Activated CD4-positive, alpha-beta memory T cell treated with anti-CD3 and anti-CD28 coated beads for 36 hours (primary cell): ENCODE measurements around the gene GLMP. TPM values are rescaled to one million over a fixed set of nuclear protein-coding genes. Genes with fewer than 3 reads are reported as not detected.

Source experiments
- CTCF ChIA-PET: fragments of 350-600 bp; sonication (Branson Sonifier 250); formaldehyde crosslinking; loops from one replicate; lab custom pipeline; 2021; ENCODE audit warnings: antibody characterized with exemption, inconsistent platforms; lab: Charles Lee
- POLR2A ChIA-PET: fragments of 350-600 bp; sonication (Branson Sonifier 250); formaldehyde crosslinking; loops from one replicate; lab custom pipeline; 2021; ENCODE audit warnings: antibody characterized with exemption; lab: Charles Lee
- DNase-seq: peaks from one replicate; pipeline ENCODE4 v3.0.0-alpha.2; 2020
- H3K27ac Mint-ChIP-seq: one replicate; pipeline ENCODE4 v1.8.0; 2021; ENCODE audit warnings: mixed read lengths
- H3K27me3 Mint-ChIP-seq: one replicate; pipeline ENCODE4 v1.8.0; 2021; ENCODE audit warnings: mixed read lengths
- H3K36me3 Mint-ChIP-seq: one replicate; pipeline ENCODE4 v1.8.0; 2021; ENCODE audit warnings: mixed read lengths
- H3K4me1 Mint-ChIP-seq: one replicate; pipeline ENCODE4 v1.8.0; 2021; ENCODE audit warnings: low read depth, mixed read lengths
- H3K4me3 Mint-ChIP-seq: one replicate; pipeline ENCODE4 v1.8.0; 2021; ENCODE audit warnings: mild to moderate bottlenecking, mixed read lengths
- H3K9me3 Mint-ChIP-seq: one replicate; pipeline ENCODE4 v1.8.0; 2021; ENCODE audit warnings: mixed read lengths
- intact Hi-C: fragments of 100-400 bp; cut with micrococcal nuclease; formaldehyde crosslinking; loops from one replicate; pipeline ENCODE4 v1.15.1; 2023
- total RNA-seq, 2 experiments: library from RNA; stranded (reverse); gene quantifications; one replicate each; pipeline ENCODE4 v1.2.3, GENCODE V29; 2021

The GLMP gene
- total RNA-seq, 2 experiments from 2014 or later: 13.0 to 14.8 TPM

DNA sequence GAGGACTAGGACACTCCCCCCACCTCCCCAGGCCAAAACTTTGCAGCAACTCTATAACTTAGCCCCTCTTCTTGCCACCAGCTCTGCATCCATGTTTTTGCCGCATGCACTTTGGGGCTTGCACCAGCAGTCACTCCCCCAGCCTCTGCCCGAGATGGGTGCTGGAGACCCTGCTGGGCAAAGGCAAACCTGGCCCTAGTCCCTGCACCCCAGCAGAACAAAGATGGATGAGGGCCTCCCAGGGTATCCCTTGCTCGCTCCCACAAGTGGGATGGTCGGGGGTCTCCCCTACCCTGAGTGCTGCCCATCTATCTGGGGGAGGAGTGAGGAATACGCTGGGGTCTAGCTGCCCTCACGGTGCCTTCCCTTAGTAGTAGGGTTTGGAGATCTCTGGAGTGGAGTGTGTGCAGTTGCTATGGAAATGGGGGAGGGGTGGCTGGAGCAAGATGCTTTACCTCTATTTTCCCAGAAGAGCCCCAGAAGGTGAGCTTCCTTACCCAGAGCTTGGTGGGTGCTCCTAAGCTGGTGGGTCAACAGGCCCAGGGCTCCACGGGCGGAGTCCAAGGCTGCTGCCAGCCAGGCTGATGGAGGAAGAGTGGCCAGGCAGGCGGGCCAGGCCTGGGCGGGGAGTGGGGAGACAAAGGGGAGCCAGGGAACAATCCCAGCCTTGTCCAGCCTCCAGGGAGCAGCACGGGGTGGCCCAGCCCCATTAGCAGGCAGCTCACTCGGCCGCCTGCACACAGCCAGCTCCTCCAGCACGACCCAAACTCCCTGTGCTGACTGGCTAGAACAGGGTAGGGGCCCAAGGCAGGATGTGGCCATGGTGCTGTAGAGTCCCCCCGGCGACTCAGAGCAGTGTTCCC is 47.8 kb downstream of the GLMP start, which contains the start of gene PAQR6:
Gene PAQR6, minus strand, starts transcription at position 597 of the 863 bp plus-strand sequence. CDS start 1,325 bp downstream, outside the sequence.
- Mint-ChIP-seq H3K9me3 (no peaks in the 10 kb centered on the region), H3K36me3 (peaks cover 8% of the 10 kb centered on the region), H3K4me1 (peaks cover 8% of the 10 kb centered on the region), H3K4me3 (no peak within 1 kb of the TSS), H3K27ac (no peak within 1 kb of the TSS), H3K27me3 (no peaks in the 10 kb centered on the region)
- DNase-seq: no peak
- ChIA-PET CTCF (interaction anchor here (0.5 to 2.0 kb wide), 2 partner anchors 70 to 106 kb away, joined by 4 to 6 read pairs; no protein-coding TSS in a partner anchor), POLR2A (interaction anchor here (0.7 to 2.0 kb wide), 5 partner anchors 11 to 92 kb away, joined by 3 to 6 read pairs (median 4); partner anchors contain the start of gene SMG5)
- intact Hi-C loops: no loop called here

DNA sequence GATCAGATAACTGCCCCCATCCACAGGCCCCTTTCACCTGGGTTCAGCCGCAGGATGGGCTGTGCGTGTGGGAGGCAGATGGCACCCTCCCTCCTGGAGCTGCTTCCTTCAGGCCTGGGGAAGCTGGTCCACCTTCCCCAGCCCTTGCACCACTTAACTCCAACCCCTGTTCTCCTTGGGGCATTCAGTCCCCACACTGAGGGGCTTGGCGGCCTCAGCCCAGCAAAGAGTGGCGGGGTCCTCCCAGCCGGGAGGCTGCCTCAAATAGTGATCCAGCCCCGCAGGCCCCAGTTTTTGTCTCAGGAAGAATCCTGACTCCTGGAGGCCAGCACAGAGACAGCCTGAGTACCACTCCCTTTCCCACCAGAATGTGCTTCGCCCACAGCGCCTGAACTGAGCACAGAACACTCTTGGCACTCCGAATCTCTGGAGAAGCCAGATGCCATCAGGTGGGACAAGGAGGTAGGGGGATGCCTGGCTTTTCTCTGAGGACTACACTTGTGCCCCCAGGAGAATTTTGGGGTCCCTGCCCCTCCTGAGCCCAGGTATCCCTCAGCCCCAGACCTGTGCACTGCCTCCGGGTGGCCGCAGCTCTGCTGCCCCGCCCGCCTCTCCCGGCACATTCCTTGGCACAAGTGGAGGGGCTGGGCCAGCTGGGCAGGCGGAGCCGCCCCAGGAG is 48.6 kb downstream of the GLMP start:
- ChIA-PET POLR2A (interaction anchor here (0.7 to 2.0 kb wide), 5 partner anchors 10 to 91 kb away, joined by 3 to 6 read pairs (median 4); partner anchors contain the start of gene SMG5), CTCF (interaction anchor here (0.9 to 2.0 kb wide), 3 partner anchors 22 to 105 kb away, joined by 3 to 6 read pairs (median 3); no protein-coding TSS in a partner anchor)
- Mint-ChIP-seq H3K27ac (no peak overlapping the region), H3K4me3 (no peak overlapping the region), H3K4me1 (peaks cover 5% of the 10 kb centered on the region), H3K9me3 (no peaks in the 10 kb centered on the region), H3K36me3 (peaks cover 5% of the 10 kb centered on the region), H3K27me3 (no peaks in the 10 kb centered on the region)
- intact Hi-C loops: no loop called here
- no peak for DNase-seq

DNA sequence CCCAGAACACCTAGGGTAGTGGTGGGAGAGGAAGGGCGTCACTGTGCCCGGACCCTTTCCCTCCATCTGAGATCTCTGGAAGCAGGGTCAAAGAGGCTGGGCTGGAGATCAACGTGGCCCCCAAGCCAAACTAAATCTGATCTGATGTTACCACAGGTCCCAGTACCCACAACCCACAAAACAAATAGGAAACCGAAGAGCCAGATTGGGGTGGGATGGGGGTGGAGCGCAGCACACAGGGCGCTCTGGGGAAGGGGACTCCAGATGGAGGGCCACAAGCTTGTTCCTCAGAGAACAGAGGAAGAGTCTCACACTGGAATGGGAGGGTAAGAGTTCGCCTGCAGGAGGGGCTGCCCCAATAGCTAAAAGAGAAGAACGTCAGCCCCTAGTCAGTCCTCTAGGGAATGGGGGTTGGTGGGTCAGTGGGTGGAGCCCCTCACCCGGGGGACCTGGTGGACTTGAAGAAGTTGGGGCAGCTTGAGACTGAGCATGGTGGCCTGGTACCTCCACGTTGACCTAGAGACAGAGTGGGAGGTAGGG is 49.2 kb downstream of the GLMP start:
- DNase-seq: no peak
- ChIA-PET POLR2A (interaction anchor here (0.8 to 2.0 kb wide), 9 partner anchors 11 to 87 kb away, joined by 3 to 6 read pairs (median 3); partner anchors contain the start of gene SMG5), CTCF (interaction anchor here (0.9 to 2.0 kb wide), 7 partner anchors 8 to 105 kb away, joined by 3 to 7 read pairs (median 4); no protein-coding TSS in a partner anchor)
- peaks cover 5% of the 10 kb centered on the region for H3K36me3 Mint-ChIP-seq
- H3K4me3 Mint-ChIP-seq: no peak overlapping the region
- H3K9me3 Mint-ChIP-seq: no peaks in the 10 kb centered on the region
- peaks cover 5% of the 10 kb centered on the region for H3K4me1 Mint-ChIP-seq
- intact Hi-C loops: no loop called here
- no peaks in the 10 kb centered on the region for H3K27me3 Mint-ChIP-seq
- H3K27ac Mint-ChIP-seq: no peak overlapping the region

DNA sequence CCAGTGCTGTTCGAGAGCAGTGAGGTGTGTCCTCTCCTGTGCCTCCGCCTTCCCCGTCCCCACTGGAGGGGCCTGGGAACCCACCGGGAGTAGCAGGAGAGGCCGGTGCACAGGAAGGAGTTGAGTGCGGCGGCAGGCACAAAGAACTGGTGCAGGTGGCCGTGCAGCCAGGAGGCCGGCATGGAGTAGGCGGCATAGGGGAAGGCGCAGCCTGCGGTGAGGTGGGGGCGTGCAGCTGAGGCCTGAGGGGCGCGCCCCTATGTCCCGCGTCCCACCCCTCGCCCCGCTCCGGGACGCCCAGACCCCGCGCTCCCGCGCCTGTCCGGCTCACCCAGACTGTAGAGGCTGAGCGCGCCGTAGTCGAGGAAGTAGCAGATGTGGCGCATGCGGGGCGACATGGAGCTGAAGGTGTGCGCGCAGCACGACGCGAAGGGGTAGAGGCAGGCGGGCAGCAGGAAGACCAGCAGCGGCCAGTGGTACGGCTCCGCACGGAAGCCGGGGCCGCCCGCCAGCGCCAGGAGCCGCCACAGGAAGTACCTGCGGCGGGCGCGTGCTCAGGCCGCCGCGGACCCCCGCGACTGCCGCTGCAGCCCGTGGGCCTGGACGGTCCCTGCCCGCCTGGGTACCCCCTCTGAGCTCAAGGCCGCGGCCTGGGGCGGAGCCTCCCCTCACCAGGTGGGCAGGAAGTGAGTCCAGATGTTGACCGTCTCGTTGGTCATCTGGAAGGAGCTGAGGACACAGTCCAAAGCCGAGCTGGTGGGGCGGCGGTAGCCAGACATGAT is 49.8 kb downstream of the GLMP start:
- Mint-ChIP-seq H3K9me3 (no peaks in the 10 kb centered on the region), H3K27ac (no peak overlapping the region), H3K27me3 (no peaks in the 10 kb centered on the region), H3K4me1 (peaks cover 5% of the 10 kb centered on the region), H3K4me3 (peak overlapping the region; percentile 70), H3K36me3 (peaks cover 7% of the 10 kb centered on the region)
- intact Hi-C loops: no loop called here
- ChIA-PET CTCF (interaction anchor here (0.9 to 2.0 kb wide), 7 partner anchors 8 to 104 kb away, joined by 3 to 7 read pairs (median 4); no protein-coding TSS in a partner anchor), POLR2A (interaction anchor here (0.8 to 2.0 kb wide), 8 partner anchors 11 to 88 kb away, joined by 3 to 6 read pairs (median 3); no protein-coding TSS in a partner anchor)
- DNase-seq: peak; percentile 54

DNA sequence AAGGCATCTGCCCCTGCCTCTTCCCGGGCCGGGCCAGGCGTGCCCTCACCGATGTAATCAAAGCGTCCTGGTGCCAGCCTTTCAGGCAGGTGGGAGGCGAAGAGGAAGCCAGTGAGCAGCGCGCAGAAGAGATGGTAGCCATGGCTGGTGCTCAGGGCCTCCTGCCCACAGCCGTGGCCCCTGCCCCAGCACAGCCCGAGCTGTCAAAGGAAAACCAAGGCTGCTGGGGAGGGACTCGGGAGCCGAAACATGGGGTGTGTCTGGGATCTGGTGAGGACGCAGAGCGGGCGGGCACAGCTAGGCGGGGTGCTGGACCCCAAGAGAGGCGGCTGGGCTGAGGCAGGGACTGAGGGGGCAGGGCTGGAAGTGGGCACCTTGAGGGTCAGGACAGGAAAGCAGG is 50.8 kb downstream of the GLMP start:
- no peak overlapping the region for H3K27ac Mint-ChIP-seq

DNA sequence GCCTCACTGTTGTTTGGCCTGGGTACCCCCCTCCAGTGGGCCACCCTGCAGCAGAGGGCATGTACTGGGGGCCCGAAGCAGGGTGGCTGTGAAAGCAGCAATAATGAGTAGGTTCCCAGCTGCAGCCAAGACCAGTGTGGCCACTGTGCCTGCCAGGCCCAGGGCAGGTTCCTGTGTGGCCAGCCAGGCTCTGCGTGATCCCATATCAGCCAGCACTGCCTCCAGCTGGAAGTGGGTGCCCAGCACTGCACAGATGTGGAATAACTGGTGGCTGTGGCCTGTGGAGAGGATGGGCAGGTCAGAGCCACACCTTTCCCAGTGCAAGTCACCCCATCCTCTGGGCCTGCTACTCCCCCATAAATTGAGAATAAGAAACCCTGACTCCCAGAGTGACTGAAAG is 51.4 kb downstream of the GLMP start:
- no peaks in the 10 kb centered on the region for H3K9me3 Mint-ChIP-seq
- peaks cover 5% of the 10 kb centered on the region for H3K4me1 Mint-ChIP-seq
- CTCF ChIA-PET: no interaction called here
- peaks cover 6% of the 10 kb centered on the region for H3K36me3 Mint-ChIP-seq
- no peak overlapping the region for H3K27ac Mint-ChIP-seq
- no peak overlapping the region for H3K4me3 Mint-ChIP-seq
- no peaks in the 10 kb centered on the region for H3K27me3 Mint-ChIP-seq
- no peak for DNase-seq
- POLR2A ChIA-PET: interaction anchor here (1.1 kb wide), 1 partner anchor 43 kb away, joined by 3 read pairs; no protein-coding TSS in a partner anchor
- intact Hi-C loops: no loop called here

More for the DNA sequence above, 50.8 kb downstream of the GLMP start:
- H3K9me3 Mint-ChIP-seq: no peaks in the 10 kb centered on the region
- peak overlapping the region; percentile 70 for H3K4me3 Mint-ChIP-seq
- no peaks in the 10 kb centered on the region for H3K27me3 Mint-ChIP-seq
- CTCF ChIA-PET: interaction anchor here (1.8 kb wide), 1 partner anchor 18 kb away, joined by 7 read pairs; no protein-coding TSS in a partner anchor
- H3K36me3 Mint-ChIP-seq: peaks cover 9% of the 10 kb centered on the region
- intact Hi-C loops: no loop called here
- POLR2A ChIA-PET: interaction anchor here (1.1 kb wide), 1 partner anchor 44 kb away, joined by 3 read pairs; no protein-coding TSS in a partner anchor
- DNase-seq: no peak
- peaks cover 5% of the 10 kb centered on the region for H3K4me1 Mint-ChIP-seq

DNA sequence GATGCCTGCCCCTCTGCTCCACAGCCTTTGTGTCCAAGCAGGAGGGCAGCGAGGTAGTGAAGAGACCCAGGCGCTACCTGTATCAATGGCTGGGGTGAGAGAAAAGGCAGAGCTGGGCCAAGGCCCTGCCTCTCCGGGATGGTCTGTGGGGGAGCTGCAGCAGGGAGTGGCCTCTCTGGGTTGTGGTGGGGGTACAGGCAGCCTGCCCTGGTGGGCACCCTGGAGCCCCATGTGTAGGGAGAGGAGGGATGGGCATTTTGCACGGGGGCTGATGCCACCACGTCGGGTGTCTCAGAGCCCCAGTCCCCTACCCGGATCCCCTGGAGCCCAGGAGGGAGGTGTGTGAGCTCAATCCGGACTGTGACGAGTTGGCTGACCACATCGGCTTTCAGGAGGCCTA is 52.7 kb downstream of the GLMP start:
- intact Hi-C loops: no loop called here
- H3K4me1 Mint-ChIP-seq: peaks cover 8% of the 10 kb centered on the region
- ChIA-PET CTCF (interaction anchor here (1.0 kb wide), 1 partner anchor 101 kb away, joined by 3 read pairs; no protein-coding TSS in a partner anchor), POLR2A (no interaction called here)
- H3K27me3 Mint-ChIP-seq: no peaks in the 10 kb centered on the region
- no peaks in the 10 kb centered on the region for H3K9me3 Mint-ChIP-seq
- no peak for DNase-seq
- H3K4me3 Mint-ChIP-seq: no peak overlapping the region
- no peak overlapping the region for H3K27ac Mint-ChIP-seq
- peaks cover 13% of the 10 kb centered on the region for H3K36me3 Mint-ChIP-seq

Other genes starting within 250 kb of the GLMP start
- gene UBQLN4, start 241.9 kb downstream of the GLMP start, total RNA-seq: 10 to 100 TPM; 32.7 to 32.9 TPM
- 10 to 100 TPM; 61.4 to 65.1 TPM for gene LAMTOR2, start 240.9 kb downstream of the GLMP start, total RNA-seq
- gene RAB25, start 234.5 kb downstream of the GLMP start, total RNA-seq: under 1 TPM; 0.52 to 0.56 TPM
- under 1 TPM; 0.43 to 0.51 TPM for gene MEX3A, start 213.2 kb downstream of the GLMP start, total RNA-seq
- 100 to 1,000 TPM; 210 to 211 TPM for gene LMNA, start 181.0 kb downstream of the GLMP start, total RNA-seq
- 10 to 100 TPM; 68.2 to 75.1 TPM for gene SEMA4A, start 142.1 kb downstream of the GLMP start, total RNA-seq
- gene SLC25A44, start 101.6 kb downstream of the GLMP start, total RNA-seq: 10 to 100 TPM; 61.3 to 62.2 TPM
- 100 to 1,000 TPM in 1 of 2 experiments, 10 to 100 TPM in 1; 99.5 to 105 TPM for gene PMF1, start 82.7 kb downstream of the GLMP start, total RNA-seq
- gene BGLAP, start 53.5 kb downstream of the GLMP start, total RNA-seq: 1 to 10 TPM in 1 of 2 experiments, under 1 TPM in 1; 0.90 to 2.3 TPM
- gene PAQR6, start 47.6 kb downstream of the GLMP start, total RNA-seq: 1 to 10 TPM; 3.9 to 4.0 TPM
- gene SMG5, start 12.9 kb downstream of the GLMP start, total RNA-seq: 10 to 100 TPM; 65.1 to 68.0 TPM
- 1 to 10 TPM; 6.8 to 9.1 TPM for gene TMEM79, start 11.4 kb downstream of the GLMP start, total RNA-seq
- not detected for gene VHLL, start 3.6 kb upstream of the GLMP start, total RNA-seq
- gene CCT3, start 42.6 kb upstream of the GLMP start, total RNA-seq: 100 to 1,000 TPM; 344 to 356 TPM
- gene TSACC, start 42.8 kb upstream of the GLMP start, total RNA-seq: not detected
- gene RHBG, start 73.5 kb upstream of the GLMP start, total RNA-seq: not detected
- gene MEF2D, start 205.1 kb upstream of the GLMP start, total RNA-seq: 10 to 100 TPM; 35.9 to 39.7 TPM